Femur (tissue), 1 donor: ENCODE measurements around the gene ZSWIM4.
A peak's percentile ranks its signal among the peaks of the same experiment; 100 is the strongest.

Experiments
- DNase-seq: peaks from one replicate; pipeline ENCODE4 v3.0.0-alpha.2; 2017

The ZSWIM4 gene

GRCh38 chr19:13814550-13814949, 19.3 kb downstream of the ZSWIM4 start:
- no peak for DNase-seq

- no peak for DNase-seq
Measured at GRCh38 chr19:13817018-13817614, 21.9 kb downstream of the ZSWIM4 start.

- DNase-seq: peak; percentile 59
Measured at GRCh38 chr19:13817615-13818371, 22.6 kb downstream of the ZSWIM4 start.

- DNase-seq: no peak
Measured at GRCh38 chr19:13819238-13819637, 24.0 kb downstream of the ZSWIM4 start.

GRCh38 chr19:13821292-13821691, 26.0 kb downstream of the ZSWIM4 start:
- DNase-seq: no peak

GRCh38 chr19:13823256-13823655, 28.0 kb downstream of the ZSWIM4 start:
- no peak for DNase-seq

- no peak for DNase-seq
Measured at GRCh38 chr19:13823901-13824300, 28.7 kb downstream of the ZSWIM4 start.

GRCh38 chr19:13824703-13825102, 29.5 kb downstream of the ZSWIM4 start:
- no peak for DNase-seq

- DNase-seq: peak; percentile 48
Measured at GRCh38 chr19:13825489-13826441, 30.5 kb downstream of the ZSWIM4 start.

GRCh38 chr19:13826652-13827235, 31.5 kb downstream of the ZSWIM4 start:
- no peak for DNase-seq

GRCh38 chr19:13827656-13828055, 32.4 kb downstream of the ZSWIM4 start:
- DNase-seq: no peak

GRCh38 chr19:13830114-13830740, 35.0 kb downstream of the ZSWIM4 start:
- peak; percentile 45 for DNase-seq

GRCh38 chr19:13830741-13831536, 35.7 kb downstream of the ZSWIM4 start:
- DNase-seq: peak; percentile 60

- peak; percentile 44 for DNase-seq
Measured at GRCh38 chr19:13831537-13832467, 36.6 kb downstream of the ZSWIM4 start.

GRCh38 chr19:13833330-13834243, 38.3 kb downstream of the ZSWIM4 start:
- DNase-seq: peak; percentile 95

- DNase-seq: peak; percentile 35
Measured at GRCh38 chr19:13834244-13835069, 39.2 kb downstream of the ZSWIM4 start.

GRCh38 chr19:13835791-13836723, 40.8 kb downstream of the ZSWIM4 start:
- DNase-seq: peak; percentile 74
